ENCODE measurements around the gene BCS1L. TPM values are rescaled to one million over a fixed set of nuclear protein-coding genes. Genes with fewer than 3 reads are reported as not detected.

Gene BCS1L
- total RNA-seq, 4 donors from 2014 or later, result 40.3 to 51.3 (median 42.8) TPM

DNA sequence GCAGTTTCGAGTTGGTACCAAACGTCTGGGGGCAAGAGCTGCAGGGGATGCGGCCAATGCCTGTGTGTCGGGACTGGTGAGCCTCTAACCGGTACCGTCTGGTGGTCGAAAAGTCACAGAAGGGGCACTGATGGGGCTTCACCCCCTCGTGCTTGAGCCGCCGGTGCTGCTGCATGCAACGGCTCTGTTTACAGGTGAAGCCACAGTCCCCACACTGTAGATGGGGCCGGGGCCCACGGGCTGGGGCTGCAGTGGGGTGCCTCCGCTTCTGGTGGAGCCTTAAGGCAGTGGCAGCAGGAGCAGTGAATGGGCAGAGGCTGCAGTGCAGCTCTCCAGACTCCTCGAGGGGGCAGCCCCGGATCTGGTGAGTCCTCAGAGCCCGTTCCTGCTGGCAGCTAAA, 16.7 kb upstream of the BCS1L start:
- intact Hi-C loops (cut with DNase I; ENCODE audit: low total_unique reads), result no loop called here
- WGBS, 2 donors (ENCODE audit: low coverage in 1 of 2), result 92% methylated on average over 17 of the region's 17 CpGs; no CpG with 5 or more reads in 1 of the 2 donors
- H3K36me3 ChIP-seq, result peaks cover 0 to 55% (median 30%) of the 10 kb centered on the region in 4 donors

GRCh38 chr2:218643751-218644310, 15.7 kb upstream of the BCS1L start:
- Histone ChIP-seq H3K27ac (no peak overlapping the region), H3K27me3 (no peaks in the 10 kb centered on the region), H3K4me1 (no peaks in the 10 kb centered on the region), H3K4me3 (no peak overlapping the region), H3K9me3 (no peaks in the 10 kb centered on the region), H3K36me3 (peaks cover 0 to 49% (median 27%) of the 10 kb centered on the region in 4 donors)
- no peak for TF ChIP-seq POLR2AphosphoS5 (IDR thresholded peaks at IDR 0.05)
- no peak for TF ChIP-seq CTCF (IDR thresholded peaks at IDR 0.05)
- no peak for TF ChIP-seq POLR2A (IDR thresholded peaks at IDR 0.05)
- no peak for TF ChIP-seq EP300 (IDR thresholded peaks at IDR 0.05; ENCODE audit: low read depth)
- no peak for DNase-seq
- 90% methylated on average over 10 of the region's 10 CpGs; no CpG with 5 or more reads in 1 of the 2 donors for WGBS, 2 donors (ENCODE audit: low coverage in 1 of 2)
- in situ Hi-C loops (cut with MboI; ENCODE audit: low pct_ligation_motif_present in 1 of 4, low pct_unique_long_range_greater_than_20kb in 1 of 4, low sequenced_read_pairs in 3 of 4), result no loop called here
- intact Hi-C loops (cut with DNase I; ENCODE audit: low total_unique reads), result no loop called here

More for the DNA sequence above, 16.7 kb upstream of the BCS1L start:
- H3K4me1 ChIP-seq, result no peaks in the 10 kb centered on the region
- in situ Hi-C loops (cut with MboI; ENCODE audit: low pct_ligation_motif_present in 1 of 4, low pct_unique_long_range_greater_than_20kb in 1 of 4, low sequenced_read_pairs in 3 of 4), result no loop called here
- H3K27me3 ChIP-seq, result no peaks in the 10 kb centered on the region
- no peak for DNase-seq
- TF ChIP-seq CTCF (IDR thresholded peaks at IDR 0.05) (no peak), EP300 (IDR thresholded peaks at IDR 0.05; ENCODE audit: low read depth) (no peak), POLR2A (IDR thresholded peaks at IDR 0.05) (no peak)
- H3K9me3 ChIP-seq, result no peaks in the 10 kb centered on the region
- H3K27ac ChIP-seq, result no peak overlapping the region
- H3K4me3 ChIP-seq, result no peak overlapping the region

DNA sequence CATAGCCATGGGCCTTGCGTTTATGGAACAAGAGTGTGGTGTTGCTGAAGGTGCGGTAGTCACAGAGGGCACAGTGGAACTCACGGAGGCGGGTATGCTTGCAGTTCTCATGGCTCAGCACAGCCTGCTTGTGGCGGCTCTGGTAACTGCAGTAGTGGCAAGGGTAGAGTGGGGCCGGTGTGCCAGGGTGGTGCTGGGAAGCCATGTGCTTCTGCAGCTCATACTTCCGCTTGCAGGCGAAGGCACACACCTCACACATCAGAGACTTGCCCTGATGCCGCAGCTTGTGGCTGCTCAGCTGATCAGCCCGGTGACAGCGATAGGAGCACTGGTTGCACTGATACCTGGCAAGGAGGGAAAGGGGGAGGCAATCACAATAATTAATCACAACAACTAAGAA, 14.8 kb upstream of the BCS1L start:
- H3K4me3 ChIP-seq, result no peak overlapping the region

GRCh38 chr2:218645126-218645525, 14.4 kb upstream of the BCS1L start:
- intact Hi-C loops (cut with DNase I; ENCODE audit: low total_unique reads), result no loop called here
- in situ Hi-C loops (cut with MboI; ENCODE audit: low pct_ligation_motif_present in 1 of 4, low pct_unique_long_range_greater_than_20kb in 1 of 4, low sequenced_read_pairs in 3 of 4), result no loop called here
- Histone ChIP-seq H3K4me1 (no peaks in the 10 kb centered on the region), H3K36me3 (peaks cover 0 to 55% (median 27%) of the 10 kb centered on the region in 4 donors), H3K9me3 (no peaks in the 10 kb centered on the region), H3K27ac (no peak overlapping the region), H3K27me3 (no peaks in the 10 kb centered on the region), H3K4me3 (no peak overlapping the region)
- DNase-seq, result no peak
- WGBS, 2 donors (ENCODE audit: low coverage in 1 of 2), result 83 to 95% methylated on average over 1 of the region's 1 CpG
- TF ChIP-seq CTCF (IDR thresholded peaks at IDR 0.05) (no peak), POLR2AphosphoS5 (IDR thresholded peaks at IDR 0.05) (no peak)

More for the DNA sequence above, 14.8 kb upstream of the BCS1L start:
- in situ Hi-C loops (cut with MboI; ENCODE audit: low pct_ligation_motif_present in 1 of 4, low pct_unique_long_range_greater_than_20kb in 1 of 4, low sequenced_read_pairs in 3 of 4) (no loop called here), intact Hi-C loops (cut with DNase I; ENCODE audit: low total_unique reads) (no loop called here)
- no peak for TF ChIP-seq POLR2A (IDR thresholded peaks at IDR 0.05)
- TF ChIP-seq CTCF (IDR thresholded peaks at IDR 0.05), result no peak
- TF ChIP-seq EP300 (IDR thresholded peaks at IDR 0.05; ENCODE audit: low read depth), result no peak
- TF ChIP-seq POLR2AphosphoS5 (IDR thresholded peaks at IDR 0.05), result no peak
- Histone ChIP-seq H3K9me3 (no peaks in the 10 kb centered on the region), H3K36me3 (peaks cover 0 to 53% (median 25%) of the 10 kb centered on the region in 4 donors), H3K27me3 (no peaks in the 10 kb centered on the region), H3K27ac (no peak overlapping the region), H3K4me1 (no peaks in the 10 kb centered on the region)
- no peak for DNase-seq
- 93% methylated on average over 10 of the region's 11 CpGs; no CpG with 5 or more reads in 1 of the 2 donors for WGBS, 2 donors (ENCODE audit: low coverage in 1 of 2)
